GM19328 (cell line): ENCODE data around the gene ATP2B2.
A peak's percentile ranks its signal among the peaks of the same experiment; 100 is the strongest.

Source experiments
- ATAC-seq: cut with Tn5 transposase; IDR thresholded peaks from one replicate; pipeline ENCODE4 v1.9.1; 2021; ENCODE audit warnings: mild to moderate bottlenecking, moderate library complexity; ENCODE audit not compliant: unreplicated experiment

The ATP2B2 gene

GRCh38 chr3:10406414-10406813 is 99.0 kb downstream of the ATP2B2 start:
- no peak for ATAC-seq

DNA sequence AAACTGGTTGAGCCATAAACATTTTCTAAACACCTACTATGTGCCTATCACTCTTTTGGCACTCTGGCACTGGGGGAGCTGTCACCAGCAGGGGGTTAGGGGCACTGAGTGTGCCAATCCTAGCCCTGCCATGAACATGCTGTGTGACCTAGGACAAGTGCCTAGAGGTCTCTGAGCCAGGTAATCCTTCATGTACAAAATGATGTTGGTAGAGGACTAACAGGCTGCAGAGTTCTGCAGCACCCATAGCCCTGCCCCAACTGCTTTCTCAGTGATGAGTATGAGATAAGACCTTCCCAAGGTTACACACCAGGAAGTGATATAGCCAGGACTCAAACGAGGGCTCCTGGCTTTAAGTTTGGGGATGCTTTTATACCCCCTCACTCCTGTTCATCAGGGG is 99.6 kb downstream of the ATP2B2 start:
- ATAC-seq: no peak

DNA sequence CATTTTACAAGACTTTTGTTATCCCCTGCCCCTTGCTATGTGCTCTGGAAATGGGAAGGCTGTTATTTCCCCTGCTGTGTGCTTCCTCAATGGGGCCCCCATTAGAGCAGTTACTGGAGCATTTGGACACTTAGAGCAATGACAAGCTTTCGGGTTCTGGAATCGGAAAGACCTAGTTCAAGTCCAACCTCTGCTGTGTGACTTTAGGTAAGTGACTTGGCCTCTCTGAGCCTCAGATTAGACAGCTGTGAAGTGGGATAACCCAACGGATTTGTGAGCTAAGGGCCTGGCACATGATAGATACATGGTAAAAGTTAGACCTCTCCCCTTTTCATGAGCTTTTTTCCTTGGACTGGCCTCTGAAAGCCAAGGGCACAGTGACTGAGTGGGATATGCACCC is 100.5 kb downstream of the ATP2B2 start:
- no peak for ATAC-seq

- ATAC-seq: no peak
Observed at GRCh38 chr3:10404377-10404776, 101.0 kb downstream of the ATP2B2 start.

DNA sequence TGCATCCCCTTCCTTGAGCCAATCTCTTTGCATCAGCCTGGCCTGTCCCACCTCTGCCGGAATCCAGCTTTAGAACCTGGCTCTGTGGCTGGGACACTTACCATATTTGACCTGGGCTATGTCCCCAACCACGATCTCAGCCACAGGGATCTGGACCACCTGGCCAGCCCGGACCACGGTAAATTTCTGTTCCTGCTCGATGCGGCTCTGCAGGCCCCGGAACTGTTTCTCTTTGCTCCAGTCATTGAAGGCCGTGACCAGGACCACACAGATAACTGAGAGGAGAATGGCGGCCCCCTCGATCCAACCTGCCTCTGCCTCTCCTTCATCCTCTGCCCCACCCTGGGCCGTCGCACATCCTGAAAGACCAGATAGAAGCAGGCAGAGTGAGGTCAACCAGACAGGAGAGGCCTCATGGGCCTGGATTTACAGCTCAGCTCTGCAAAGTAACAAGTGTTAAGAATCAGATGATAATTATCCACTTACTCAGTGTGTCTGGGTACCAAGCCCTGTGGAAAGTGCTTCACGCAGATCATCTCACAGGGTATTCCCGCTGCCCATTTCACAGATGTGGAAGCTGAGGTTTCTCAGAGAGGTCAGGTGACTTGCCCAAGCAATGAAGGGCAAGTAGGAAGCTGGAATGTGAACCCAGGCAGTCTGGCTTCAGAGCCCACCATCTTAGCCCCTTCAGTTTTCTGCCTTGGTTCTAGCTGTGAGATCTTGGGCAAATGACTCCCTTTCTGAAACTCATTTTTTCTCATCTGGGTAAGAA is 103.2 kb downstream of the ATP2B2 start:
- ATAC-seq: no peak

DNA sequence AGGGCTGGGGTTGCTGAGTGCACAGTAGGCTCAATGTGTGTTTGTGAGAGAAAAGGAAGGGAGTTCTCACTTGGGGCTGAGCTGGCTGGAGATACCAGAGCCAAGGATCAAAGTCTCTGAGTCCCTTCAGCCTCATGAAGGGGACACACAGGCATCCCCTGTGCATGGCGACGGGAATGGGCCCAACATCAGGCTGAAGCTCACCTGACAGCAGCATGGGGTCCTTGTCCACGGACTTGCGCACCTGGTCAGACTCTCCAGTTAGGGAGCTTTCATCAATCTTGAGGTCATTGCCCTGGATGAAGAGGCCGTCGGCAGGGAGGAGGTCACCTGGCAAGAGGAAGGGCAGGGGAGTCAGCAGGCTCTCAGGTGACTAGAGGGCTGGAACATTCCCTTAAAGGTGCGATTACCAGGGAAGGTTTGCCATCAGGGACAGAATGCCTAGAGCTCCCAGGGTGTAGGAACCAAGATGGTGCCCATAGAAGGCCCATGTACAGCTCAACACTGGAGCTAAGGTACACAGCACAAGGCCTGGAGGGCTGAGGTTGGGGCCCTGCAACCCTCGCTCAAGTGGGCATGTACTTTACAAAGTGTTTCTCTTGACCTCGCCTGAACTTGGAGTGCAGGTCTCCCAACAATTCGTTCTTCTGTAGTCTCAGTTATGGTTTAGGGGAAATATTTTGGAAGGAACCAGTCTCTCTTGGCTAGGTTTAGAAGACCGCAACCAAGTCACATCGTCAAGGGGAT is 104.5 kb downstream of the ATP2B2 start:
- no peak for ATAC-seq

- ATAC-seq: no peak
Observed at GRCh38 chr3:10400050-10400748, 105.2 kb downstream of the ATP2B2 start.

GRCh38 chr3:10399634-10400033 is 105.8 kb downstream of the ATP2B2 start:
- no peak for ATAC-seq

DNA sequence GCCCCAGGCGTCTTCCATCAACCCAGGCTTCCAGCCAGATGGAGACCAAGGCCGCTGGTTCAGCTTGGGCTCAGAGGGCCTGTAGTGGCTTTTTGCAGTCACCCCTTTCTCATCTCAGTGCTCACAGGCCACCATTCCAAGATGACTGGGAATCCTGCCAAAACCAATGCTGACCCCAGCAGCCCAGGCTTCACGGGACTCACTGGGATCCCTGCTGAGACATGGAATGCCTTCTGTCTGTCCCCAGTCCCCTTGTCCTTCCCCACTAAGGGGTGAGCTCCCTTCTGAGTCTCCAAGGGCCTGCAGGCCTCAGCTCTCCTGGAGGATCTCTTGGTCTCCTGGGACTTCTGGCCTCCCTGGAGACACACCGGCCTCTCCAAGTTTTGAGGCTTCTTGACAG is 107.0 kb downstream of the ATP2B2 start:
- no peak for ATAC-seq

- ATAC-seq: no peak
Observed at GRCh38 chr3:10397879-10398278, 107.5 kb downstream of the ATP2B2 start.

DNA sequence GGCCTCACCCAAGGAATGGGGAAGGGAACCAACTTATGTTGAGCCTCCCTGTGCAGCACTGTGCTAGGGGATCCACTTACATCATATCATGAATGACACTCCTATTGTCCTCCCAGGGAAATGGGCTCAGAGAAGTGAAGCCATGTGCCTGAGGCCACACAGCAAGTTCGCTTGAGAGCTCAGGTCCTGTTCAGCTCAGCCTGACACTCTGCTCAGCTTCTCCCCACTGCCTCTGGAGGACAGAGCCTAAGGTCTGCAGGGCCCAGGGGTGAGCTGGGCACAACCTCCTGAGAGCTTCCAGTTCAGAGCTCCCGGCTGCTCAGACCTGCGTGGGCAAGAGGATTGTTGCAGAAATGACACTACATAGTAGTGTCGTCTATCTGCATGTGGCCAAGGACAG is 108.5 kb downstream of the ATP2B2 start:
- no peak for ATAC-seq

DNA sequence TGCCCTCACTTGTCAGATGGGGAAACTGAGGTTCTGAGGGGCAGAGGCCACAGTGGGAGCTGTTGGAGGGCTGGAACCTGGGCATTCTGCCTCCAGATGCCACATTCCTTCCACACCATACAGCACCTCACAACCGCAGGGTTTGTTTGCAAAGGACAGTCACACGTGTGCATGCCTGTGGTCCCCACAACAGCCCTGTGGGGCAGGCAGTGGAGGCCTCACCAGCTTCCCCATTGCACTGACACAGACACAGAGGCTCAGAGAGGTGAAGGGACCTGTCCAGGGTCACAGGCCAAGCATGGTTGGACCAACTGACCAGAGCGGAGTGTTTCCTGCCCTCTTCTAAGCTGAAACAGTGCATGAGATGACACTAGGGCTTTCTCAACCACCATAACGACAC is 109.3 kb downstream of the ATP2B2 start:
- ATAC-seq: no peak

- no peak for ATAC-seq
Observed at GRCh38 chr3:10395671-10396070, 109.7 kb downstream of the ATP2B2 start.

- no peak for ATAC-seq
Observed at GRCh38 chr3:10395196-10395595, 110.2 kb downstream of the ATP2B2 start.

DNA sequence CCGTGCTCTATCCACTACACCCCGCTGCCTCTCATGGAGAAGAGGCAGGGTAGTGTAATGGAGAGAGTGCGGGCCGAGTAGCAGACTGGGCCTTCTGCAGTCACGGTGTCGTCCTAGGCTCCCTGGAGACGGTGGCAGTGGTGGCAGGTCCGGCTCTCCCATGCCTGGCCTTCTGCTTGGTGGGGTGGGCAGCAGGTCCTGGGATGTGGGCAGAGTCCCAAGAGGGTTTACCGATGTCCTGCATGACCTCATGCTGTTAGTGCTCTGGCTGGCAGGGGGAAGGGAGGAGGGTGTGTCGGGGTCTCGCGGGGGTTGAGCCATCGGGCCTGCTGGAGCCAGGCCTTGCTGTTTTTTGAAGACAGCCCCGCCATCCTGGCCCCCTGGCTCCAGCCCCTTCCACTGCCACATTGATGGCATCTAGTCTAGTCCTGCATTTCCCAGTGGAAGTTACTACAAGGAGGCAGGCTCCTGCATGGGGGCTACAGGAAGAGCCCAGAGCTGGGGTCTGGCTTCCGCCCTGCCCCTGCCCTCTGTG is 110.8 kb downstream of the ATP2B2 start:
- ATAC-seq: no peak

DNA sequence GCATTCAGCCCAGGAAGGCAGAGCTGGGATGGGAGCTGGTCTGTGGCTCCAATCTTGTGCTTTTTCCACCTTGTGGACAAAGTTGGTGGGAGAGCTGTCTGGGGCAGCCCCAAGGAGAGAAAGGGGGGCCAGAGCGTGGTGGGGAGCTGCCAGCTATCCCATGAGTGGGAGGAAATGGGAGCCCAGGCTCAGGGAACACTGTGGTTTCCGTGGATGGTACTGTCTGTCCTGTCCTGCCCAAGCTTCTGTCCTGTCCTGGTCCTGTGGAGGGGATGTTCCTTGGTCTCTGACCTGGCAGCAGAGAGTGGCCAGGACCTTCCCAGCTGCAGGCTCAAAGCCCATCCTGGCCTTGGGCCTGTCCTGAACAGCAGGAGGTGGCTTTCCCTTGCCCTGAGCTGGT is 111.9 kb downstream of the ATP2B2 start:
- ATAC-seq: no peak

- no peak for ATAC-seq
Observed at GRCh38 chr3:10392906-10393461, 112.4 kb downstream of the ATP2B2 start.

GRCh38 chr3:10392244-10392643 is 113.1 kb downstream of the ATP2B2 start:
- ATAC-seq: no peak

DNA sequence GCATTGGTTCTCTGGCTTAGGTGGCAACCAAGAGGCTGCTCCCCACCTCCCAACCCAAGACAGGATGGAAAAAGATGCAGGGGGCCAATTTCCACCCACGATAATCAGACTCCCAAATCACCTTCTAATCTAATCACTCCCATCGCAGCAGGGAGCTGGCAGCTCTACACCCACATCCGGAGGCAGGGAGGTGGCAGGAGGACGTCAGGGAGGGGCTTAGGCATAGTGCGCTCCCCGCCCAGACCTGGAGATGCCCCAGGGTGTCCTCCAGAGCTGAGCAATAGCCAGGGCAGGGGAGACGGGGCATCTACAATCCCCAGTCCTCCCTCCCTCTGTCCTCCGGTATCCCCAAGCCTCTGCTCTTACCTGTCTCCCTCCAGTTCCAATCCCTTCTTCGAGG is 114.0 kb downstream of the ATP2B2 start:
- ATAC-seq: no peak

GRCh38 chr3:10390641-10391373 is 114.6 kb downstream of the ATP2B2 start:
- no peak for ATAC-seq

DNA sequence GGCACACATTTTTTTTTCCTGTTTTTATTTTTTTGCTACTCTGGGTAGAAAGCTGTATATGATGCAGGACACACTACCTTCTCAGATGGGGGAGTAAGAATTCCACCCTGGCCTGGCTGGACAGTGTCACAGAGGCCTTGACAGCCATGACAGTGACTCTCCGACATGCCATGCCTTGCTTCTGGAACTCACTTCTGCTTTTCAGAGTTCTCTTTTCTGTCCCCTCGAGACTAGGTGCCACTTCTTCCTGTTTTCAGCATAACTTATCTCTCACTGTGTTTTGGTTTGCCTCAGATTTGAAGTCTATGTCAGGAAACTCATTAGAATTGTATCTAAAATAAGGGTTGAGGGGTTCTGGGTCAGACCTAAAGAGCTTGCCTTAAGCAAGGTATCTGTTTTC is 115.4 kb downstream of the ATP2B2 start:
- ATAC-seq: peak; percentile 75
